ENCODE measurements around the gene HMG20A.

The HMG20A gene

DNA sequence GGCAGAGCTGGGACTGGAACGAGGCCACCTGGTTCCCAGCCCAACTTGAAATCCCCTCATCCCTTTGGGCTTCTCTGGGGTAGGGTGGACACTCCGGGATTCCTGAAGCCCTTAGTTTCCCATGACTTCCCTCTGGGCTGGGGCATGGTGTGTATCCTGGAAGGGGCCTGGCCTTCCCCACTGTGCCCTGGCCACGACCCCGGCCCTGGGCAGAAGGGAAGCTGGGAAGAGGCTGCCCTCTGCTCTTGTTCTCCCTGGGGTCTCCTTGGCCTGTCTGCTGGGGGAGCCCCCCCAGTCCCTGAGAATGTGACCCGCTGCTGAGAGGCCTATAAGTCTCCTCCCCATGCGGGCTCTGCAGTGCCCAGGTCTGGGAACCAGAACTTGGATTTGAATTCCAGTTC, 107.1 kb downstream of the HMG20A start:
- peaks cover 9% of the 10 kb centered on the region; the same call in 1 of the 2 replicates for H3K9me3 ChIP-seq (ENCODE audit: insufficient read depth, low read length)
- DNase-seq (ENCODE audit: low read depth, low spot score), result no peak
- H3K4me3 ChIP-seq (ENCODE audit: insufficient read length, low read depth), result no peak overlapping the region
- H3K4me1 ChIP-seq (ENCODE audit: insufficient read depth, insufficient read length), result peaks cover 46% of the 10 kb centered on the region
- H3K36me3 ChIP-seq (ENCODE audit: insufficient read depth, insufficient read length, low read length), result no peaks in the 10 kb centered on the region
- TF ChIP-seq ZNF274 (IDR thresholded peaks at IDR 0.05; ENCODE audit: low read depth, low read length) (no peak), YY1 (IDR thresholded peaks at IDR 0.05; ENCODE audit: insufficient read depth, insufficient read length) (no peak), SUZ12 (IDR thresholded peaks at IDR 0.05; ENCODE audit: extremely low read depth, insufficient read depth, insufficient read length) (no peak)
- H3K27me3 ChIP-seq (ENCODE audit: insufficient read depth, insufficient read length), result no peaks in the 10 kb centered on the region
- H3K9ac ChIP-seq (ENCODE audit: insufficient read length, low read depth), result peak overlapping the region; percentile 69

DNA sequence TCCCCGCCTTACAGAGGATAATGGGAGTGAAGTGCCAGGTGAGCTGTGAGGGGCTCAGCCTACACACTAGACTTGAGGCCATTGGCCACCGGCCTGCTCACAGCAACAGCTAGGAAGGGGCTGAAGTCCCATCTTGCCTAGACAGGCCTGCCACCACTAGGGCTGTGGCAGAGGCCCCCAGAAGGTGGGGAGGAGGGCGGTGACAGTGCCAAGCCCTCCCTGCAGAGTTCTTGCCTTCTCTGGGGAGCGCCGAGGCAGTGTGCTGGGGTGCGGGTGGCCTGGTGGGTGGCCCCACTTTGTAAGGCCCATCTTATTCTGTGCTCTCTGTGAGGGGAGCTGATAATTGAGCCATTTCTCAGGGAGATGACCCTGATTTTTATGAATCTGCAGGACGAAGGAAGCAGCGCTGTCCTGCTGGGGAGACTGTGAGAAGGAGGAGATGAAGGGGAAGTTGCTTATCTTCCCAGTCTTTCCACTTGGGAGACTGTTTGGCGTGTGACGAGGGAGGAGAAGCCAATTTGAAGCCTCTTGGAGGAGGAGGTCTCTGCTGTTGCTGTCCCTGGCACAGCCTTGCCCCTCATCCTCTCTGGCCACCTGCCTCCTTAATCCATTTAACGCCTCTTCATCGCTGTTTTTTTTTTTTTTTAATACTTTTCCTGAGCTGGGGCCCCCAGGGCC, 107.7 kb downstream of the HMG20A start:
- H3K9ac ChIP-seq (ENCODE audit: insufficient read length, low read depth), result peak overlapping the region; percentile 69
- peaks cover 46% of the 10 kb centered on the region for H3K4me1 ChIP-seq (ENCODE audit: insufficient read depth, insufficient read length)
- H3K4me3 ChIP-seq (ENCODE audit: insufficient read length, low read depth), result no peak overlapping the region
- H3K27me3 ChIP-seq (ENCODE audit: insufficient read depth, insufficient read length), result no peaks in the 10 kb centered on the region
- peaks cover 9% of the 10 kb centered on the region; the same call in 1 of the 2 replicates for H3K9me3 ChIP-seq (ENCODE audit: insufficient read depth, low read length)
- H3K36me3 ChIP-seq (ENCODE audit: insufficient read depth, insufficient read length, low read length), result no peaks in the 10 kb centered on the region
- TF ChIP-seq SUZ12 (IDR thresholded peaks at IDR 0.05; ENCODE audit: extremely low read depth, insufficient read depth, insufficient read length) (no peak), ZNF274 (IDR thresholded peaks at IDR 0.05; ENCODE audit: low read depth, low read length) (no peak), YY1 (IDR thresholded peaks at IDR 0.05; ENCODE audit: insufficient read depth, insufficient read length) (no peak)
- DNase-seq (ENCODE audit: low read depth, low spot score), result no peak

DNA sequence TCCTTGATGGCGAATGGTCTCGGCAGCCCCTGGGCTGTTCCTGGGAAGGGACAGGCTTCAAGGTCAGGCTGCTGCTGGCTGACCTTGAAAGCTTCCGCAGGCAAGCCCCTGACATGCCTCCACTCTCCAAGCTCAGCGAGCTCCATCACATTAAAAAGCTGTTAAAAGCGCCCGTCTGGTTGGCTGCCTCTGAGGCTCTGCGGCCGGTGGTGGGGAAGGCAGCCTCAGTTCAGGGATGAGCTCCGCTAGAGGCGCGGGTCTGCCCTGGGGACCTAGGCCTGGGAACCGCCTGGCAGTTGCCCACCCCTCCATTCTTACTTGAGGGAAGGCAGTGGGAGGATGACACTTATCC, 108.3 kb downstream of the HMG20A start:
- H3K4me3 ChIP-seq (ENCODE audit: insufficient read length, low read depth), result no peak overlapping the region
- H3K36me3 ChIP-seq (ENCODE audit: insufficient read depth, insufficient read length, low read length), result no peaks in the 10 kb centered on the region
- peaks cover 9% of the 10 kb centered on the region; the same call in 1 of the 2 replicates for H3K9me3 ChIP-seq (ENCODE audit: insufficient read depth, low read length)
- no peak overlapping the region for H3K9ac ChIP-seq (ENCODE audit: insufficient read length, low read depth)
- DNase-seq (ENCODE audit: low read depth, low spot score), result no peak
- H3K4me1 ChIP-seq (ENCODE audit: insufficient read depth, insufficient read length), result peaks cover 46% of the 10 kb centered on the region
- TF ChIP-seq ZNF274 (IDR thresholded peaks at IDR 0.05; ENCODE audit: low read depth, low read length), result no peak
- TF ChIP-seq YY1 (IDR thresholded peaks at IDR 0.05; ENCODE audit: insufficient read depth, insufficient read length), result no peak
- TF ChIP-seq SUZ12 (IDR thresholded peaks at IDR 0.05; ENCODE audit: extremely low read depth, insufficient read depth, insufficient read length), result no peak
- H3K27me3 ChIP-seq (ENCODE audit: insufficient read depth, insufficient read length), result no peaks in the 10 kb centered on the region

DNA sequence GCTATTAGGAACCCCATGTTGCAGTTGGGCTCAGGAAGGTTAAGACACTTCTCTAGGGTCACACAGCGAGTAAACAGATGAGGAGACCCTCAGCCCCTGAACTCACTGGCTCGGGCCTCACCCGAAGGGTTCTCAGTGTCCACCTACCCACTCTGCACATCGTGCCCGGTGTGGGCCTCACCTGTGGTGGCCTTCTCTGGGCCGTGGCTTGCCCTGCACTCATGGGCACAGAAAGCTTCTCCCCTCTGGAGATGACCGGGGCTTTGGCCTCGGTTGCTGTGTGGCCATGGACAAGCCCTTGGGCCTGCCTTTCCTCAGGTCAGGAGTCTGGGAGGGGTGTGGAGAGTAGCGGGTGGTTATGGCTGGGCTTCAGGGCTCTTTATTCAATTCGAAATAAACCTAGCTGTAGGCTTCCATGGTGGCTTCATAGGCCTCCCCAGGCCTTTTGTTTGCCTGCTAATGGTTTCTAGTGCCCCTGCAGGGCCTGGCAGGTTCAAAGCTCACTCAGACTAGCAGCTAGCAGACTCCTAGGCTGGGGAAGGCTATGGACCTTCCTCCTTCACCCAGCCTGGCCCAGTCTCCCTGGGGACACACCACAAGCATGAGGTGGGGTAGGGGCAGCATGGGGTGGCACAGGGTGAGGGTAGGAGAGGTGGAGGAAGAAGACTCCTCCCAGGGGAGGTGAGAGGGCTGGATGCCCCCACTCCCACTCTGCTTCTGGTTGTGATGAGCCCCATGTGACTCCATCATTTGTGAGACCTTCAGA, 108.9 kb downstream of the HMG20A start:
- peaks cover 9% of the 10 kb centered on the region; the same call in 1 of the 2 replicates for H3K9me3 ChIP-seq (ENCODE audit: insufficient read depth, low read length)
- TF ChIP-seq SUZ12 (IDR thresholded peaks at IDR 0.05; ENCODE audit: extremely low read depth, insufficient read depth, insufficient read length) (no peak), ZNF274 (IDR thresholded peaks at IDR 0.05; ENCODE audit: low read depth, low read length) (no peak), YY1 (IDR thresholded peaks at IDR 0.05; ENCODE audit: insufficient read depth, insufficient read length) (no peak)
- H3K4me1 ChIP-seq (ENCODE audit: insufficient read depth, insufficient read length), result peaks cover 49% of the 10 kb centered on the region
- H3K36me3 ChIP-seq (ENCODE audit: insufficient read depth, insufficient read length, low read length), result no peaks in the 10 kb centered on the region
- H3K9ac ChIP-seq (ENCODE audit: insufficient read length, low read depth), result peak overlapping the region; percentile 5
- H3K27me3 ChIP-seq (ENCODE audit: insufficient read depth, insufficient read length), result no peaks in the 10 kb centered on the region
- DNase-seq (ENCODE audit: low read depth, low spot score), result no peak
- no peak overlapping the region for H3K4me3 ChIP-seq (ENCODE audit: insufficient read length, low read depth)

DNA sequence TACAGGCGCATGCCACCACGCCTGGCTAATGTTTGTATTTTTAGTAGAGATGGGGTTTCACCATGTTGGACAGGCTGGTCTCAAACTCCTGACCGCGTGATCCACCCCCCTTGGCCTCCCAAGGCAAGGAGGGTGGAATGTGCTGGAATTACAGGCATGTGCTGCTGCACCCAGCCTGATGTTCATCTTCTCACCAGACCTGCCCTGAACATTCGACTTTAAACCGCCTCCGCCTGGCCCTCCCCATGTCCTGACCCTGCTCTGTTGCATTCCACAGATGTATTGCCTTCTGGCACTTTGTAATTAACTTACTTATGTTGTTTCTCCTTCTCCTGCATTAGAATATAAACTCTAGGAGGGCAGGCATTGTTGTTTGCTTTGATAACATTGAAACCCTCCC, 109.9 kb downstream of the HMG20A start:
- TF ChIP-seq SUZ12 (IDR thresholded peaks at IDR 0.05; ENCODE audit: extremely low read depth, insufficient read depth, insufficient read length) (no peak), YY1 (IDR thresholded peaks at IDR 0.05; ENCODE audit: insufficient read depth, insufficient read length) (no peak), ZNF274 (IDR thresholded peaks at IDR 0.05; ENCODE audit: low read depth, low read length) (no peak)
- Histone ChIP-seq H3K4me3 (ENCODE audit: insufficient read length, low read depth) (no peak overlapping the region), H3K36me3 (ENCODE audit: insufficient read depth, insufficient read length, low read length) (no peaks in the 10 kb centered on the region), H3K9ac (ENCODE audit: insufficient read length, low read depth) (no peak overlapping the region), H3K9me3 (ENCODE audit: insufficient read depth, low read length) (peaks cover 9% of the 10 kb centered on the region; the same call in 1 of the 2 replicates), H3K4me1 (ENCODE audit: insufficient read depth, insufficient read length) (peaks cover 42% of the 10 kb centered on the region), H3K27me3 (ENCODE audit: insufficient read depth, insufficient read length) (no peaks in the 10 kb centered on the region)
- no peak for DNase-seq (ENCODE audit: low read depth, low spot score)

DNA sequence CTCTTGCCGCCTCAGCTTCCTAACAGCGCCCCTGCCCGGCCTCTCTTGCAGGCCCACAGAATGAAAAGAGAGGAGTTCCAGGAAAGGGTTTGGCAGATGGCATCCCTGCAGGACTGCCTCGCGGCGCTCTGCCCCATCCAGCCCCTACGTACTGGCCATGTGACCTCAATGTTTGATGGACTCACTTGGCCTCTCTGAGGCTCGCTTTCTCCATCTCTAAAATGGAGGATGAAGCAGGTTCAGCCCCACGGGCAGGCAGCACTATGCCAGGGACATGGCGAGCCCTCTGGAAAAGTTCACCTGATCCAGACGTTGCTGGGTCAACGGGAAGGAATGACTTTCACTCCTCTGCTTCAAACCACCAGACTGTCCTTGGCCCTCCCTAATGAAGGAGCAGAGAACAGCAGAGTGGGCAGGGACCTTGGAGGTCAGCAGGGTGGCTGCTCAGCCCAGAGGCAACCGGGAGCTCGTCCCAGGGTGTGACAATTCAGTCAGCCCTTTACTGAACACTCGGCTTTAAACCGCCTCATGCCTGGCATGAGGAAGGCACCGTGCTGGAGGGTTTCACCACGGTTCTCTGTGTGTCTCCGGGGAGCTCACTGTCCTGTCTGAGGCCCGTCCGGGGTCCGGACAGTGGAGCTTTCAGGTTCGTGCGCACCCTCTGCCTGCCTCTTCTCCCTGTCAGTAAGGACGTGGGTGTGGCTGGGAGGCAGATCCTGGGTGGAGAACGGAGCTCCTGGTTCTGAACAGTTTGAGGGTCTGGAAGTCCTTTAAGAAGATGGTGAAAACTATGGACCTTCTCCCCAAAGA, 110.7 kb downstream of the HMG20A start:
- TF ChIP-seq SUZ12 (IDR thresholded peaks at IDR 0.05; ENCODE audit: extremely low read depth, insufficient read depth, insufficient read length), result no peak
- no peak for TF ChIP-seq ZNF274 (IDR thresholded peaks at IDR 0.05; ENCODE audit: low read depth, low read length)
- TF ChIP-seq YY1 (IDR thresholded peaks at IDR 0.05; ENCODE audit: insufficient read depth, insufficient read length), result no peak
- peaks cover 35% of the 10 kb centered on the region for H3K4me1 ChIP-seq (ENCODE audit: insufficient read depth, insufficient read length)
- no peak overlapping the region for H3K9ac ChIP-seq (ENCODE audit: insufficient read length, low read depth)
- H3K27me3 ChIP-seq (ENCODE audit: insufficient read depth, insufficient read length), result no peaks in the 10 kb centered on the region
- no peak overlapping the region for H3K4me3 ChIP-seq (ENCODE audit: insufficient read length, low read depth)
- no peaks in the 10 kb centered on the region for H3K36me3 ChIP-seq (ENCODE audit: insufficient read depth, insufficient read length, low read length)
- DNase-seq (ENCODE audit: low read depth, low spot score), result no peak
- H3K9me3 ChIP-seq (ENCODE audit: insufficient read depth, low read length), result peaks cover 9% of the 10 kb centered on the region; the same call in 1 of the 2 replicates
